Gastrocnemius medialis (tissue), 4 donors: Measurements from ENCODE around the gene ADAM12. TPM values are rescaled to one million over a fixed set of nuclear protein-coding genes. Genes with fewer than 3 reads are reported as not detected.

Experiments
- ATAC-seq, 2 donors: fragments of 150-250 bp; one replicate each; pipeline ENCODE4 v1.9.1; 2016
- DNase-seq, 2 donors: peaks; one replicate each; pipeline ENCODE4 v3.0.0-alpha.2; 2019
- H3K27ac ChIP-seq, 4 donors: fragments of 200-600 bp; sonication (generic); 1 replicate in 1 of 4; 2 replicates in 3 of 4; pipeline ENCODE4 v1.5.1; 2016 to 2018; ENCODE audit warnings: mild to moderate bottlenecking in 2 of 4, moderate library complexity in 1 of 4
- H3K27me3 ChIP-seq, 3 donors: fragments of 200-600 bp; sonication (generic) in 2 of 3; 1 replicate in 1 of 3; 2 replicates in 2 of 3; pipeline versions ENCODE4 v1.5.1 to v1.6.0; 2016 to 2019; ENCODE audit warnings: mild to moderate bottlenecking in 1 of 3, moderate library complexity in 1 of 3
- H3K36me3 ChIP-seq, 2 donors: fragments of 200-600 bp; sonication (generic) in 1 of 2; one replicate each; pipeline ENCODE4 v1.5.1; 2017 to 2018
- H3K4me1 ChIP-seq, 2 donors: fragments of 200-600 bp; sonication (generic) in 1 of 2; one replicate each; pipeline ENCODE4 v1.5.1; 2016 to 2017; ENCODE audit warnings: mild to moderate bottlenecking in 2 of 2
- H3K4me3 ChIP-seq, 4 donors: fragments of 200-600 bp; sonication (generic) in 3 of 4; 1 replicate in 1 of 4; 2 replicates in 3 of 4; pipeline ENCODE4 v1.5.1; 2016 to 2019; ENCODE audit warnings: mild to moderate bottlenecking in 2 of 4
- H3K9me3 ChIP-seq, 3 donors: fragments of 200-600 bp; sonication (generic) in 2 of 3; 1 replicate in 1 of 3; 2 replicates in 2 of 3; pipeline ENCODE4 v1.5.1; 2016 to 2019
- POLR2A ChIP-seq, 2 donors: fragments of 450-650 bp; IDR thresholded peaks; one replicate each; pipeline ENCODE4 v1.6.1; 2017; ENCODE audit warnings: antibody characterized with exemption in 2 of 2, mild to moderate bottlenecking in 2 of 2, moderate library complexity in 2 of 2
- in situ Hi-C, 4 donors: fragments of 200-750 bp; cut with MboI; loops; one replicate each; pipeline versions ENCODE4 v1.15.0 to v1.8.0; 2017; ENCODE audit warnings: low sequenced_read_pairs in 4 of 4
- intact Hi-C: fragments of 100-400 bp; cut with DNase I; formaldehyde crosslinking; loops from one replicate; pipeline ENCODE4 v1.15.1; 2023; ENCODE audit warnings: low total_unique reads
- total RNA-seq, 4 donors: library from RNA; depleted of rRNA; stranded (reverse); fragments of >200 nt; gene quantifications; one replicate each; pipeline versions ENCODE4 v1.1.0 to v1.2.3, GENCODE V29; 2016
- TF ChIP-seq, protein P1 (sequence below), 5 experiments: fragments of 450-650 bp in 3 of 5; fragments of 200-600 bp in 2 of 5; sonication (generic) in 2 of 5; IDR thresholded peaks in 4 of 5; conservative IDR thresholded peaks in 1 of 5; 1 replicate in 4 of 5; 2 replicates in 1 of 5; pipeline ENCODE4 v1.5.1; 2016 to 2019; ENCODE audit warnings: antibody characterized with exemption in 5 of 5, mild to moderate bottlenecking in 3 of 5, moderate library complexity in 3 of 5

ADAM12 gene
- total RNA-seq, 4 donors from 2014 or later, result 0.10 TPM; not detected in 3

DNA sequence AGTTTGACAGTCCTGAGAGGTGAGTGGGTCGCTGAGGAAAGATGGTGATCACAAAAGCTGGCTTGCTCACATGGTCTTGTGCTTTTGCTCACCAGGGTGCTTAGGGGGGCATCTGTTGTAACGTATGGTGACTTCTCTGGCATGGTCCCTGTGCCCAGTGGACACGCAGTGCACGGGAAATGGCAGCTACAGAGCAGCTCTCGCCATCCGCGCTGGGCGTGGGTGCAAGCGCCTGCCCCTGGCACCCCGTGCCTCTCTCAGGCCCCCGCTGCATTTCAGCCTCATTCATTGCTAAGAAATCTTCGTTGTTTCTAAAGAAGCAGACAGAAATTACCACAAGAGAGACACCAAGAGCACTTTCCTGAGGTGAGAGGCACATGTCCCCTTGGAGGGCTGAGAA is 390.7 kb downstream of the ADAM12 start:
- no peaks in the 10 kb centered on the region for H3K36me3 ChIP-seq
- no peaks in the 10 kb centered on the region for H3K27me3 ChIP-seq
- no peaks in the 10 kb centered on the region for H3K9me3 ChIP-seq
- DNase-seq (no peak), ATAC-seq (no peak)
- in situ Hi-C loops, result loop anchor here in 3 of 4 donors (25.0 kb wide), 2 partner anchors 390 to 515 kb away; partner anchors contain the start of gene ADAM12 (in 1 of the 3)
- no peak overlapping the region for H3K4me3 ChIP-seq
- TF ChIP-seq, protein P1, sequence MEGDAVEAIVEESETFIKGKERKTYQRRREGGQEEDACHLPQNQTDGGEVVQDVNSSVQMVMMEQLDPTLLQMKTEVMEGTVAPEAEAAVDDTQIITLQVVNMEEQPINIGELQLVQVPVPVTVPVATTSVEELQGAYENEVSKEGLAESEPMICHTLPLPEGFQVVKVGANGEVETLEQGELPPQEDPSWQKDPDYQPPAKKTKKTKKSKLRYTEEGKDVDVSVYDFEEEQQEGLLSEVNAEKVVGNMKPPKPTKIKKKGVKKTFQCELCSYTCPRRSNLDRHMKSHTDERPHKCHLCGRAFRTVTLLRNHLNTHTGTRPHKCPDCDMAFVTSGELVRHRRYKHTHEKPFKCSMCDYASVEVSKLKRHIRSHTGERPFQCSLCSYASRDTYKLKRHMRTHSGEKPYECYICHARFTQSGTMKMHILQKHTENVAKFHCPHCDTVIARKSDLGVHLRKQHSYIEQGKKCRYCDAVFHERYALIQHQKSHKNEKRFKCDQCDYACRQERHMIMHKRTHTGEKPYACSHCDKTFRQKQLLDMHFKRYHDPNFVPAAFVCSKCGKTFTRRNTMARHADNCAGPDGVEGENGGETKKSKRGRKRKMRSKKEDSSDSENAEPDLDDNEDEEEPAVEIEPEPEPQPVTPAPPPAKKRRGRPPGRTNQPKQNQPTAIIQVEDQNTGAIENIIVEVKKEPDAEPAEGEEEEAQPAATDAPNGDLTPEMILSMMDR (IDR thresholded peaks at IDR 0.05 in 4 of 5, conservative IDR thresholded peaks at IDR 0.05 in 1 of 5), result no peak
- TF ChIP-seq POLR2A (IDR thresholded peaks at IDR 0.05), result no peak
- no peak overlapping the region for H3K27ac ChIP-seq
- no peaks in the 10 kb centered on the region for H3K4me1 ChIP-seq
- intact Hi-C loops, result no loop called here

DNA sequence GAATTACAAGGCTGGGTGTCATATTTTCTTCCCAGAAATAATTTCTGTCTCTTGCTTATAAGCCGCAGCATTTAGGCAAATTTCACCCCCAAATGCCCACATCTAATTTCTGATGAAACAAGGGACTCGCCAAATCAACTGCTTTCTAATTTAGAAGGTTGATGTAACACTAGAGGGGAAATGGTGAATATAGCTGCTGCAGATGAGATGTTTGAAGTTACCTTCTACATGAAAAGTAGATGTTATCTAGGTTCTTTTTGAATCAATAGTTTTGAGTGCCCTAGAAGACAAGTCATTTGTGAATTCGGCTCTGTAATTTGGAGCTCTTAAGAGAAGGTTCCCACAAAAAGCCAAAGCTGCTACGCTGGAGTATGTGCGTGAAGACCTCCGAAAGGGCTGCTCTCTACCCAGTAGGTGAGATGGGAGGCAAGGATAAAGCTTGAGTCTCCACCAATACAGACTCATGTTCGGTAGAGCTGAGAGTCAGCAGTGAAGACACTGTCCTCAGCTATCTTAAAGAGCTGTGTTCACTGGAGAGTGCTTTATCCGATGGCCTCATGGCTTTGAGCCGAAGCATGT is 392.5 kb downstream of the ADAM12 start:
- DNase-seq, result no peak
- in situ Hi-C loops, result loop anchor here in 3 of 4 donors (25.0 kb wide), 2 partner anchors 391 to 516 kb away; partner anchors contain the start of gene ADAM12 (in 1 of the 3)
- Histone ChIP-seq H3K4me1 (no peaks in the 10 kb centered on the region), H3K27me3 (no peaks in the 10 kb centered on the region), H3K9me3 (no peaks in the 10 kb centered on the region), H3K27ac (no peak overlapping the region), H3K36me3 (no peaks in the 10 kb centered on the region), H3K4me3 (no peak overlapping the region)
- ATAC-seq, result no peak
- intact Hi-C loops, result no loop called here
- TF ChIP-seq, protein P1 (IDR thresholded peaks at IDR 0.05 in 4 of 5, conservative IDR thresholded peaks at IDR 0.05 in 1 of 5), result no peak
- no peak for TF ChIP-seq POLR2A (IDR thresholded peaks at IDR 0.05)

DNA sequence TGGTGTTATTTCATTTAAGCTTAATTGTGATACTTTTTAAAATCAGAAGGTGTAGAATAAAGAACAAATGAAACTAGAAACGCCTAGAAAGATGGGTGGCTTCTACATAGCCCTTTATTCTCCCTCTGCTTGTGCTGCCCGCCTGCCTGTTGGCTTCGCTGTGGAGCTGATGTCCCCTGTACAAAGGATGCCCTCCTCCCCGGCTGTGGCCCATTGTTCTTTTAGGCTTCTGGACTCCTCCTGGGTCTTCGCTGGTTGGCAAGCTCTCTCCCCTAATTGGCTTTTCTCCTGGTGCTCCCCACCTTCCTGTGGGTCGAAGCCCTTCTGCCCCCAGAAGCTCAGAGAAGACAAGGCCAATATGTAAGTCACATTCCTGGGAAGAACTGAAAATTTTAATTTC is 393.7 kb downstream of the ADAM12 start:
- Histone ChIP-seq H3K27me3 (no peaks in the 10 kb centered on the region), H3K36me3 (no peaks in the 10 kb centered on the region), H3K27ac (no peak overlapping the region), H3K4me3 (no peak overlapping the region), H3K4me1 (no peaks in the 10 kb centered on the region), H3K9me3 (no peaks in the 10 kb centered on the region)
- in situ Hi-C loops (loop anchor here in 3 of 4 donors (25.0 kb wide), 2 partner anchors 393 to 518 kb away; partner anchors contain the start of gene ADAM12 (in 1 of the 3)), intact Hi-C loops (no loop called here)
- ATAC-seq (no peak), DNase-seq (no peak)
- TF ChIP-seq, protein P1 (IDR thresholded peaks at IDR 0.05 in 4 of 5, conservative IDR thresholded peaks at IDR 0.05 in 1 of 5), result no peak
- TF ChIP-seq POLR2A (IDR thresholded peaks at IDR 0.05), result no peak

DNA sequence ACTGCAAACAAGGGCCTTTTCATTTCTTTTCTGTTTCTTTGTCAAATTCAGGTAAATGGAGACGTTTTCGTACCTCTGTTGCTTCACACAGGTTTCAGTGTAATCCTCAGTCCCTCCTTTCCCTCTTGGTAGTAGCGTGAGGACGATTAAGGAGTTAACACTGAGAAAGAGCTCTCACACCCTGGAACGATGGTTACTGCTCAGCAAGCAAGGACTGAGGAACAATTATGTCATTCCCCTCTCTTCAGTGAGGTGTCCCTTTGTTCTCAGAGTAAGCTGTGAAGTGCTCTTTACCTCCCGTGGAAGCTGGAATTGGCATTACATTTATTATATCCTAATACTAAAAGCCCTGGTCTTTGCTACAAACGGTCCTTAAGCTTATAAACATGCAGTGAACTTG is 396.0 kb downstream of the ADAM12 start:
- TF ChIP-seq POLR2A (IDR thresholded peaks at IDR 0.05), result no peak
- TF ChIP-seq, protein P1 (IDR thresholded peaks at IDR 0.05 in 4 of 5, conservative IDR thresholded peaks at IDR 0.05 in 1 of 5), result no peak
- H3K4me3 ChIP-seq, result no peak overlapping the region
- ATAC-seq (no peak), DNase-seq (no peak)
- no peaks in the 10 kb centered on the region for H3K36me3 ChIP-seq
- no peak overlapping the region for H3K27ac ChIP-seq
- intact Hi-C loops, result no loop called here
- H3K4me1 ChIP-seq, result no peaks in the 10 kb centered on the region
- in situ Hi-C loops, result loop anchor here in 3 of 4 donors (25.0 kb wide), 2 partner anchors 395 to 520 kb away; partner anchors contain the start of gene ADAM12 (in 1 of the 3)
- H3K27me3 ChIP-seq, result no peaks in the 10 kb centered on the region
- no peaks in the 10 kb centered on the region for H3K9me3 ChIP-seq
